Measurements from ENCODE around the gene CCDC195. TPM values are rescaled to one million over a fixed set of nuclear protein-coding genes. Genes with fewer than 3 reads are reported as not detected.

The CCDC195 gene, protein sequence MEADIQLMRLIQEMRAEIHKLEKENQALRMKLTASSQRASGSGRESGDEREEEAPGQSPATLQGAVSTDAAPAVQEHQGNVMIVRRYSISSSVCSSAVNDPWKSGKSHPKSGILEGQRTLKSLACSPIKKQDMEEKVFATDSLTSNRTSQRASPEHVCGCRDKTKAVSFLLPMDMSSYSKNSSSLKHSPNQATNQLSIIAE
- total RNA-seq, result not detected

DNA sequence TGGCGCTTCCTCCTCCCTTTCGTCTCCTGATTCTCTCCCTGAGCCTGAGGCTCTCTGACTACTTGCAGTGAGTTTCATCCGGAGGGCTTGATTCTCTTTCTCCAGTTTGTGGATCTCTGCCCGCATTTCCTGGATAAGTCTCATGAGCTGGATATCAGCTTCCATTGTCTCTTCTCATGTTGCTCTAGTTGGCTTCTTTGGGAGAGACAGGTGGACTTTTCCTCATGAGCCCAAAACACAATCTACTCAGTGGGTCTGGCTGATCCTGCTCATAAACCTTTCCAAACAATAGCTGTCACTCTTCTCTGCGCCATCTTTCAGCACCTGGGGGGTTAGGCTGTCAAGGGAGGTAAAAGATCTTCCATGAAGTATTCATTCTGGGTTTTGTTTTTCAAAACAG lies at the start of gene CCDC195:
TSS of gene CCDC195 (minus strand) at position 165 of the 400 bp plus-strand sequence. CDS start at position 165, 0 bp downstream.
- Mint-ChIP-seq H3K4me3 (no peak within 1 kb of the TSS), H3K36me3 (no peaks in the 10 kb centered on the region), H3K27ac (no peak within 1 kb of the TSS), H3K27me3 (no peaks in the 10 kb centered on the region), H3K9me3 (peaks cover 1% of the 10 kb centered on the region), H3K4me1 (no peaks in the 10 kb centered on the region)
- no peak for DNase-seq

GRCh38 chr2:224764565-224765236 lies 48.5 kb upstream of the CCDC195 start:
- Mint-ChIP-seq H3K4me3 (no peak overlapping the region), H3K27me3 (no peaks in the 10 kb centered on the region), H3K36me3 (peaks cover 92% of the 10 kb centered on the region), H3K27ac (peak overlapping the region; percentile 73), H3K9me3 (peaks cover 14% of the 10 kb centered on the region), H3K4me1 (peaks cover 31% of the 10 kb centered on the region)
- no peak for DNase-seq

DNA sequence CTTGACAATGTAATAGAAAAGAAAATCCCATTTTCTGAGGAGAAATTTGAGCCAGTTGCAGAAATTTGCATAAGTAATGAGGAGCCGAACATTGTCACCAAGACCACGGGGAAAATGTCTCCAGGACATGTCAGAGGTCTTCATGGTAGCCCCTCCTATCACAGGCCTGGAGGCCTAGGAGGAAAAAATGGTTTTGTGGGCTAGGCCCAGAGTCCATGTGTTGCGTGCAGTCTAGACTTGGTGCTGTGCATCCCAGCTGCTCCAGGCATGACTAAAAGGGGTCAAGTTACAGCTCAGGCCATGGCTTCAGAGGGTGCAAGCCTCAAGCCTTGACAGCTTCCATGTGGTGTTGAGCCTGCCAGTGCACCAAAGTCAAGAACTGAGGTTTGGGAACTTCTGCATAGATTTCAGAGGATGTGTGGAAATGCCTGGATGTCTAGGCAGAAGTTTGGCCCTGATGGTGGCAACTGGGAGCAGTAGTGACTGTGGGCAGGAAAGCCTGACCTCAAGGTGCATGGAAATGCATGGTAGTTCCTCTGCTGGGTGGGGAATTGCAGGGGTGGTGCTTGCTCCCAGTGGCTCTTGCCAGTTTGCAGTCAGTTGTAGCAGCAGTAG lies 41.9 kb upstream of the CCDC195 start:
- H3K36me3 Mint-ChIP-seq, result peaks cover 57% of the 10 kb centered on the region
- peaks cover 31% of the 10 kb centered on the region for H3K9me3 Mint-ChIP-seq
- no peak overlapping the region for H3K27ac Mint-ChIP-seq
- no peak for DNase-seq
- H3K27me3 Mint-ChIP-seq, result no peaks in the 10 kb centered on the region
- H3K4me3 Mint-ChIP-seq, result no peak overlapping the region
- H3K4me1 Mint-ChIP-seq, result peaks cover 1% of the 10 kb centered on the region

- peaks cover 21% of the 10 kb centered on the region for H3K9me3 Mint-ChIP-seq
- no peaks in the 10 kb centered on the region for H3K4me1 Mint-ChIP-seq
- H3K36me3 Mint-ChIP-seq, result peaks cover 21% of the 10 kb centered on the region
- DNase-seq, result no peak
- H3K27me3 Mint-ChIP-seq, result no peaks in the 10 kb centered on the region
- no peak overlapping the region for H3K4me3 Mint-ChIP-seq
- no peak overlapping the region for H3K27ac Mint-ChIP-seq
These were observed 37.8 kb upstream of the CCDC195 start for GRCh38 chr2:224753743-224754540.

- H3K36me3 Mint-ChIP-seq, result peaks cover 3% of the 10 kb centered on the region
- no peak overlapping the region for H3K4me3 Mint-ChIP-seq
- peaks cover 3% of the 10 kb centered on the region for H3K9me3 Mint-ChIP-seq
- H3K27me3 Mint-ChIP-seq, result no peaks in the 10 kb centered on the region
- no peak for DNase-seq
- H3K27ac Mint-ChIP-seq, result no peak overlapping the region
- no peaks in the 10 kb centered on the region for H3K4me1 Mint-ChIP-seq
These were observed 36.0 kb upstream of the CCDC195 start for GRCh38 chr2:224751996-224752698.

DNA sequence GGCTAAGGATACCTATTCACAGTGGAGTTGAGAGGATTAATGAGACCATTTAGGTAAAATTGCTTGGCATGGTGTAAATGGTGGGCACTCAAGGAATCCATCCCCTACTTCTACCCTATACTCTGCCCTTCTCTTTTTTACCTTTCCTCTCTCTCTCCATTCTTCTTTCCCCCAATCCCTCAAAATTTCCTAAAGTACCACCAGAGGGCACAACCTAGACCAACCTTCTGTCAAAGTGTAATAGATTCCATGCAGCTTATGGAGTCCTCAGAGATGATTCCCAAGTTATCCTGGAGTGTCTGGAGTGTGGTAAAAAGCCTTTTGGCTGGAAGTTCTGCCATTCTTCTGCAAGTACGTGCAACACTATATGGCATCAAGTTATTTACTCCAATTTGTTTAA lies 33.0 kb upstream of the CCDC195 start:
- Mint-ChIP-seq H3K36me3 (no peaks in the 10 kb centered on the region), H3K27me3 (no peaks in the 10 kb centered on the region)

DNA sequence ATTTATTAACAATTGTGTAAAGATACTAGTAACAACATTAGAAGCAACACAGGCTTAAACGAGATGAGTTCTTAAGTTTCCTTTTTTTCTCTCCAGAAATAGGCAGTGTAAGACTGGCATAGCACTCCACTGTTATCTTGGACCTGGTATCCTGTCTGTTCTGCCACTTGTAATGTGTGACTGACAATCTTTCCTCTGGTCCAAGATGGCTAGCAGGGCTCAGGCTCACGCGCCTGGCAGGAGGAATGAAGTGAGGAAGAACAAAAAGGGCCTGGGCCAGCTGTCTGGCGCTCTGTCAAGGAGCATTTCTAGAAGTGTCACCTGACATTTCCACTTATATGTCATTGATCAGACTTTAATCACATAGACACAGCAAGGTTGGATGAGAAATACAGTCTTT lies 31.6 kb upstream of the CCDC195 start:
- Mint-ChIP-seq H3K4me3 (no peak overlapping the region), H3K27me3 (no peaks in the 10 kb centered on the region), H3K9me3 (no peaks in the 10 kb centered on the region), H3K36me3 (no peaks in the 10 kb centered on the region), H3K27ac (no peak overlapping the region), H3K4me1 (no peaks in the 10 kb centered on the region)
- DNase-seq, result no peak

More for the DNA sequence above, 33.0 kb upstream of the CCDC195 start:
- Mint-ChIP-seq H3K9me3 (no peaks in the 10 kb centered on the region), H3K4me1 (no peaks in the 10 kb centered on the region), H3K4me3 (no peak overlapping the region), H3K27ac (no peak overlapping the region)
- DNase-seq, result no peak

DNA sequence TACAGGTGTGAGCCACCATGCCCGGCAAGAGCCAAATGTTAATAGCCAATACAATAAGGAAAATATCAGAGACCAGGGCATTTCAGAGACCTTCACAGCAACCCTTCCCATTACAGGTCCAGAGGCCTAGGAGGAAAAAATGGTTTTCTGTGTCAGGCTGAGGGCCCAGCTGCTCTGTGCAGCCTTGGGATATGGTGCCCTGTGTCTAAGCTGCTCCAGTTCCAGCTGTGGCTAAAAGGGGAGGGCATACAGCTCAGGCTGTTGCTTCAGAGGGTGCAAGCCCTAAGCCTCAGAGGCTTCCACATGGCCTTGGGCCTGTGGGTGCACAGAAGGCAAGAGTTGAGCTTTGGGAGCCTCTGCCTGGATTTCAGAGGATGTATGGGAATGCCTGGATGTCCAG lies 20.1 kb upstream of the CCDC195 start:
- H3K9me3 Mint-ChIP-seq, result peaks cover 26% of the 10 kb centered on the region
- no peaks in the 10 kb centered on the region for H3K4me1 Mint-ChIP-seq
- no peak overlapping the region for H3K4me3 Mint-ChIP-seq
- no peak overlapping the region for H3K27ac Mint-ChIP-seq
- no peak for DNase-seq
- peaks cover 10% of the 10 kb centered on the region for H3K36me3 Mint-ChIP-seq
- no peaks in the 10 kb centered on the region for H3K27me3 Mint-ChIP-seq

GRCh38 chr2:224734949-224735348 lies 18.8 kb upstream of the CCDC195 start:
- no peaks in the 10 kb centered on the region for H3K4me1 Mint-ChIP-seq
- H3K36me3 Mint-ChIP-seq, result peaks cover 10% of the 10 kb centered on the region
- no peaks in the 10 kb centered on the region for H3K27me3 Mint-ChIP-seq
- DNase-seq, result no peak
- no peak overlapping the region for H3K4me3 Mint-ChIP-seq
- H3K9me3 Mint-ChIP-seq, result peaks cover 26% of the 10 kb centered on the region
- H3K27ac Mint-ChIP-seq, result no peak overlapping the region

DNA sequence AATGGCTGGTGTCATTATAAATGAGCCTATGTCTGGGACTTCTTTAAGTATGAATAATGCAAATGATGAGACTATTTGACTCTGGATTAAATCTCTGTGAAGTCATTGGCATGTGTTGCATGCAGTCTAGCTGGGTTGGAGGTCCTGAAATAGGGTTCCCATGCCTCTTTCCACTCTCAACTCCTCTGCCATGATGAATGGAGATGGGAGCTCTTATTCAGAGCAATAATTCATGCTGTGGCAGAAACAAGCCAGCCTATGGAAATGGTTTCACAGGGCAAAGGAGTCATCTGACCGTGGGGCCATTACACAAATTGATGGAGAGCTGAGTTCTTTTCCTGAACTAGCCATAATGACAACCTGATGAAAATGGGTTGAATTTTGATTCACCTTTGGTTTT lies 15.5 kb upstream of the CCDC195 start:
- H3K4me3 Mint-ChIP-seq, result no peak overlapping the region
- no peaks in the 10 kb centered on the region for H3K27me3 Mint-ChIP-seq
- H3K27ac Mint-ChIP-seq, result no peak overlapping the region
- H3K36me3 Mint-ChIP-seq, result peaks cover 10% of the 10 kb centered on the region
- peaks cover 30% of the 10 kb centered on the region for H3K9me3 Mint-ChIP-seq
- no peaks in the 10 kb centered on the region for H3K4me1 Mint-ChIP-seq
- DNase-seq, result no peak

DNA sequence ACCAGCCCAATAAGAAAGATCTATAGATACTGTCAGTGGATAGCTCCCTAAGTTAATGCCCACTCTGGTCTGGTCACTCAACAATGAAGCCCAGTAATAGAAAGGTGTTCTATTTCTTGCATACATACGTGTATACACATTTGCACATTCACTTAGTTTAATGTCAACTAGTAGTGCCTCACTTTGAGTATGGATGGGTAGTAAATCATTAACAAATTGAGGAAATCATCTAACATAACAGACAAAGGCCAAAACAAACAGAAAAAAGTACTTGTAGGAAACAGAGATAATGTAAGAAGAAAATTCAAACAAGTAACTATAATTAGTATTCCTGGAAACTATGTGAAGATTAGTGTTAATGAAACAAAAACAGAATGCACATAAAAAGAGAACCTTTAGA lies 13.3 kb upstream of the CCDC195 start:
- no peaks in the 10 kb centered on the region for H3K36me3 Mint-ChIP-seq
- peaks cover 17% of the 10 kb centered on the region for H3K9me3 Mint-ChIP-seq
- no peak for DNase-seq
- H3K27me3 Mint-ChIP-seq, result no peaks in the 10 kb centered on the region
- H3K27ac Mint-ChIP-seq, result no peak overlapping the region
- no peaks in the 10 kb centered on the region for H3K4me1 Mint-ChIP-seq
- no peak overlapping the region for H3K4me3 Mint-ChIP-seq

GRCh38 chr2:224724331-224724730 lies 8.2 kb upstream of the CCDC195 start:
- no peak for DNase-seq
- H3K27ac Mint-ChIP-seq, result no peak overlapping the region
- no peaks in the 10 kb centered on the region for H3K36me3 Mint-ChIP-seq
- no peaks in the 10 kb centered on the region for H3K4me1 Mint-ChIP-seq
- peaks cover 16% of the 10 kb centered on the region for H3K9me3 Mint-ChIP-seq
- H3K4me3 Mint-ChIP-seq, result no peak overlapping the region
- H3K27me3 Mint-ChIP-seq, result no peaks in the 10 kb centered on the region

- no peak for DNase-seq
- Mint-ChIP-seq H3K9me3 (peaks cover 12% of the 10 kb centered on the region), H3K36me3 (no peaks in the 10 kb centered on the region), H3K4me1 (no peaks in the 10 kb centered on the region), H3K27ac (no peak overlapping the region), H3K27me3 (no peaks in the 10 kb centered on the region), H3K4me3 (no peak overlapping the region)
These were observed 7.5 kb upstream of the CCDC195 start for GRCh38 chr2:224723586-224724217.

- Mint-ChIP-seq H3K4me1 (no peaks in the 10 kb centered on the region), H3K9me3 (peaks cover 9% of the 10 kb centered on the region), H3K4me3 (no peak overlapping the region)
These were observed 6.6 kb upstream of the CCDC195 start for GRCh38 chr2:224722770-224723169.

More at GRCh38 chr2:224722770-224723169, 6.6 kb upstream of the CCDC195 start:
- no peak for DNase-seq
- no peaks in the 10 kb centered on the region for H3K27me3 Mint-ChIP-seq
- no peak overlapping the region for H3K27ac Mint-ChIP-seq
- no peaks in the 10 kb centered on the region for H3K36me3 Mint-ChIP-seq

All from activated naive CD8-positive, alpha-beta T cell treated with anti-CD3 and anti-CD28 coated beads for 36 hours (primary cell).